K562 (cell line): ENCODE results near the gene SLC2A13. TPM values are rescaled to one million over a fixed set of nuclear protein-coding genes. Genes with fewer than 3 reads are reported as not detected.

ENCODE experiments used
- ATAC-seq: fragments of 200-7000 bp; cut with Tn5 transposase; 3 replicates; pipeline ENCODE4 v1.9.1; 2020; ENCODE audit warnings: moderate library complexity
- BruUV-seq: library from RNA; stranded (reverse); fragments of 400-500 nt; replicated peaks from 2 replicates; lab custom pipeline; 2021; lab: Mats Ljungman, UMichigan
- CTCF ChIA-PET: fragments of 300-600 bp; formaldehyde crosslinking; extraction: SDS; loops from one replicate; lab custom pipeline; 2021; ENCODE audit warnings: low intra/inter-chr PET ratio; lab: Yijun Ruan, JAX
- POLR2A ChIA-PET: fragments of 300-600, 350-650 bp; sonication (Branson Sonifier 250); formaldehyde crosslinking; extraction: SDS; loops from one replicate; lab custom pipeline; 2021; ENCODE audit warnings: antibody characterized with exemption, inconsistent platforms; lab: Yijun Ruan, JAX
- DNase-seq, 4 experiments: peaks; one replicate each; pipeline versions ENCODE4 v3.0.0 to v3.0.0-alpha.2; 2011 to 2018; ENCODE audit warnings: low spot score in 3 of 4, mixed read lengths in 3 of 4; ENCODE audit errors: extremely low read depth in 1 of 4
- FAIRE-seq: peaks from 2 replicates; lab custom pipeline; 2011; peaks lifted over from hg19 to GRCh38; lab: Jason Lieb, UNC
- H2AFZ ChIP-seq: 2 replicates; pipeline ENCODE4 v1.6.0; 2011; ENCODE audit warnings: low read depth, low read length, control low read depth, inconsistent platforms
- H3K27ac ChIP-seq: fragments of 200-600 bp; 3 replicates; pipeline ENCODE4 v1.8.0; 2011; ENCODE audit warnings: low read depth, mild to moderate bottlenecking, control low read depth, inconsistent platforms, low read length, moderate library complexity, mixed read lengths; ENCODE audit errors: extremely low read depth
- H3K27me3 ChIP-seq, 2 experiments: fragments of 300-600 bp in 1 of 2; 2 replicates in 1 of 2; 3 replicates in 1 of 2; pipeline versions ENCODE4 v1.6.0 to v1.8.0; 2011; ENCODE audit warnings: inconsistent platforms in 2 of 2, low read length in 2 of 2, mild to moderate bottlenecking in 1 of 2, mixed read lengths in 1 of 2, moderate library complexity in 1 of 2; ENCODE audit not compliant: control insufficient read depth in 2 of 2, insufficient read depth in 2 of 2
- H3K36me3 ChIP-seq: fragments of 300-600 bp; 3 replicates; pipeline ENCODE4 v1.8.0; 2011; ENCODE audit warnings: mild to moderate bottlenecking, low read length, inconsistent platforms; ENCODE audit not compliant: control insufficient read depth, insufficient read depth
- H3K4me1 ChIP-seq, 2 experiments: fragments of 200-600 bp in 1 of 2; replicated peaks in 1 of 2; 2 replicates in 1 of 2; 3 replicates in 1 of 2; pipeline versions ENCODE4 v1.5.1 to v1.8.0; 2011; ENCODE audit warnings: inconsistent platforms in 2 of 2, low read length in 2 of 2, mild to moderate bottlenecking in 1 of 2, mixed read lengths in 1 of 2, moderate library complexity in 1 of 2; ENCODE audit not compliant: control insufficient read depth in 2 of 2, insufficient read depth in 2 of 2
- H3K4me2 ChIP-seq: 2 replicates; pipeline ENCODE4 v1.6.1; 2011; ENCODE audit warnings: low read length, control low read depth, inconsistent platforms, mixed read lengths; ENCODE audit not compliant: insufficient read depth
- H3K4me3 ChIP-seq: fragments of 200-600 bp; sonication (generic), shearing (Covaris generic); 2 replicates; pipeline ENCODE4 v1.5.1; 2016; ENCODE audit warnings: control low read depth, inconsistent platforms
- H3K79me2 ChIP-seq: fragments of 200-600 bp; 3 replicates; pipeline ENCODE4 v1.8.0; 2011; ENCODE audit warnings: low read length, inconsistent platforms; ENCODE audit not compliant: control insufficient read depth, insufficient read depth
- H3K9ac ChIP-seq, 2 experiments: 2 replicates each; pipeline versions ENCODE4 v1.6.0 to v1.6.1; 2011; ENCODE audit warnings: low read depth in 2 of 2, low read length in 2 of 2, control low read depth in 1 of 2, inconsistent platforms in 1 of 2, mild to moderate bottlenecking in 1 of 2, mixed read lengths in 1 of 2; ENCODE audit not compliant: insufficient read depth in 1 of 2
- H3K9me1 ChIP-seq: one replicate; pipeline ENCODE4 v1.6.0; 2011; ENCODE audit warnings: inconsistent platforms, mild to moderate bottlenecking, low read length, moderate library complexity; ENCODE audit not compliant: control insufficient read depth, insufficient read depth
- H3K9me3 ChIP-seq: replicated peaks from 2 replicates; pipeline ENCODE4 v1.5.1; 2011; ENCODE audit warnings: low read depth, low read length, inconsistent platforms; ENCODE audit not compliant: control insufficient read depth, insufficient read depth
- H4K20me1 ChIP-seq: replicated peaks from 2 replicates; pipeline ENCODE4 v1.6.1; 2011; ENCODE audit warnings: low read length, inconsistent platforms, mixed read lengths; ENCODE audit not compliant: control insufficient read depth, insufficient read depth
- KAT2B ChIP-seq: IDR thresholded peaks from one replicate; pipeline ENCODE4 v1.6.1; 2012; ENCODE audit warnings: low read depth, mild to moderate bottlenecking, control low read depth, inconsistent platforms, low read length, moderate library complexity
- LARP7 ChIP-seq: fragments of 450-650 bp; IDR thresholded peaks from 2 replicates; pipeline ENCODE4 v1.6.1; 2016
- MTA1 ChIP-seq: fragments of 450-650 bp; IDR thresholded peaks from 2 replicates; pipeline ENCODE4 v1.6.1; 2017; ENCODE audit warnings: borderline replicate concordance
- NCOA1 ChIP-seq: fragments of 450-650 bp; IDR thresholded peaks from 2 replicates; pipeline ENCODE4 v1.6.1; 2016; ENCODE audit warnings: low read depth
- NFIX ChIP-seq: fragments of 250-450 bp; sonication (Bioruptor Pico); IDR thresholded peaks from 2 replicates; pipeline ENCODE4 v1.4.0; 2020; ENCODE audit warnings: low read depth, mild to moderate bottlenecking, moderate library complexity
- NR4A1 ChIP-seq, 2 experiments: fragments of 250-450 bp in 1 of 2; fragments of 450-650 bp in 1 of 2; sonication (Bioruptor Pico) in 1 of 2; IDR thresholded peaks; 2 replicates each; pipeline versions ENCODE4 v1.4.0 to v1.6.1; 2016 to 2020; ENCODE audit warnings: mild to moderate bottlenecking in 2 of 2, missing compliant biosample characterization in 1 of 2, missing genetic modification characterization in 1 of 2, moderate library complexity in 1 of 2
- SPI1 ChIP-seq: IDR thresholded peaks from 2 replicates; pipeline ENCODE4 v1.6.1; 2011; ENCODE audit warnings: low read depth, low read length, control low read depth, borderline replicate concordance
- ZFP36 ChIP-seq: fragments of 150-350 bp; IDR thresholded peaks from 2 replicates; pipeline ENCODE4 v1.6.1; 2018; ENCODE audit warnings: low read length, low read depth; ENCODE audit not compliant: partially characterized antibody
- ZNF12 ChIP-seq: sonication (generic); formaldehyde crosslinking; IDR thresholded peaks from 2 replicates; pipeline ENCODE4 v1.4.0; 2020; ENCODE audit warnings: mild to moderate bottlenecking, missing genetic modification reagents
- WGBS: fragments of 100-300 bp; shearing (Covaris generic); methylation state at CpG from one replicate; pipeline ENCODE4 v1.1.6; 2016; ENCODE audit warnings: low coverage, mixed read lengths; ENCODE audit not compliant: insufficient coverage; ENCODE audit errors: missing lambda C conversion rate; 5-methylcytosine and 5-hydroxymethylcytosine counted together
- in situ Hi-C: fragments of 300-500 bp; cut with MboI; formaldehyde crosslinking; loops from 4 replicates; pipeline ENCODE4 v1.15.0; 2018; ENCODE audit warnings: inconsistent platforms, mixed read lengths
- intact Hi-C: fragments of 100-400 bp; cut with micrococcal nuclease; formaldehyde crosslinking; loops from 2 replicates; pipeline ENCODE4 v1.14.2; 2022
- polyA plus RNA-seq, 8 experiments: library from polyadenylated mRNA; depleted of rRNA in 4 of 8; stranded (reverse) in 5 of 8; unstranded in 3 of 8; fragments of >200 nt; fragmentation: Nextera tagmentation in 2 of 8; fragmentation: Illumina TruSeq in 1 of 8; extraction: Ambion mirVana in 2 of 8; extraction: Trizol in 1 of 8; gene quantifications; 2 replicates each; pipeline versions ENCODE4 v1.2.1 to v1.2.3, GENCODE V29; 2011 to 2014; ENCODE audit warnings: inconsistent platforms in 1 of 8, missing spikeins in 1 of 8
- total RNA-seq, 7 experiments: library from RNA; depleted of rRNA in 6 of 7; stranded (reverse); fragments of >200 nt in 6 of 7; fragmentation: Illumina TruSeq in 2 of 7; extraction: Trizol in 2 of 7; gene quantifications; 2 replicates each; pipeline versions ENCODE4 v1.2.1 to v1.2.3, GENCODE V29; 2011 to 2021; ENCODE audit warnings: low replicate concordance in 1 of 7
- TF ChIP-seq, protein P1 (sequence below): fragments of 450-650 bp; IDR thresholded peaks from 2 replicates; pipeline ENCODE4 v1.6.1; 2016; ENCODE audit warnings: borderline replicate concordance
- TF ChIP-seq, protein P2 (sequence below): fragments of 450-650 bp; IDR thresholded peaks from 2 replicates; pipeline ENCODE4 v1.7.0; 2016; ENCODE audit warnings: borderline replicate concordance

SLC2A13 gene
- total and polyA plus RNA-seq, 9 of the 15 experiments (the other 6 are each of a cell fraction or from before 2014, with no cell fraction given): 1.7 to 12.4 (median 9.0) TPM

DNA sequence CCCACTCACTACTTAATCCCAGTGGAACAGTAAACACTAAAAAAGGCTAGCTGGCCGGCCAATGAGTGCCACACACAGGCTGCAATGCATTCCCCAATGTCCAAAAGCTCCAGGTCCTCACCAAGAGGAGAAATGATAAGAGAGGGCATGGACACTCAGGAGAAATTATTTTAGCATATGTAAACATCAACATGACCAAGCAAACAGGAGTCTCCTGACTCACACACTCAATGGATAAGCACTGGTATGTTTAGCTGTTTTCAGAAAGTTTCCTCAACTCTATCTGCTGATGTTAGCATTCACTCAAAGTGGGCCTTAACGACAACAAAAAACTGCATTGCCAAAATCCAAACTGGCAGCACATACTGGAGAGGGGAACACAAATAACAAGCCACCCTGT, 105.0 kb downstream of the SLC2A13 start:
- in situ Hi-C loops (no loop called here), intact Hi-C loops (no loop called here)
- POLR2A ChIA-PET: no interaction called here
- TF ChIP-seq, protein P1, sequence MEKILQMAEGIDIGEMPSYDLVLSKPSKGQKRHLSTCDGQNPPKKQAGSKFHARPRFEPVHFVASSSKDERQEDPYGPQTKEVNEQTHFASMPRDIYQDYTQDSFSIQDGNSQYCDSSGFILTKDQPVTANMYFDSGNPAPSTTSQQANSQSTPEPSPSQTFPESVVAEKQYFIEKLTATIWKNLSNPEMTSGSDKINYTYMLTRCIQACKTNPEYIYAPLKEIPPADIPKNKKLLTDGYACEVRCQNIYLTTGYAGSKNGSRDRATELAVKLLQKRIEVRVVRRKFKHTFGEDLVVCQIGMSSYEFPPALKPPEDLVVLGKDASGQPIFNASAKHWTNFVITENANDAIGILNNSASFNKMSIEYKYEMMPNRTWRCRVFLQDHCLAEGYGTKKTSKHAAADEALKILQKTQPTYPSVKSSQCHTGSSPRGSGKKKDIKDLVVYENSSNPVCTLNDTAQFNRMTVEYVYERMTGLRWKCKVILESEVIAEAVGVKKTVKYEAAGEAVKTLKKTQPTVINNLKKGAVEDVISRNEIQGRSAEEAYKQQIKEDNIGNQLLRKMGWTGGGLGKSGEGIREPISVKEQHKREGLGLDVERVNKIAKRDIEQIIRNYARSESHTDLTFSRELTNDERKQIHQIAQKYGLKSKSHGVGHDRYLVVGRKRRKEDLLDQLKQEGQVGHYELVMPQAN: no peak
- TF ChIP-seq NFIX (CRISPR knock-in tag) (no peak), LARP7 (no peak), KAT2B (no peak), NCOA1 (no peak), SPI1 (no peak), MTA1 (no peak), ZFP36 (no peak), ZNF12 (no peak), NR4A1 (CRISPR knock-in tag; IDR thresholded peaks at IDR 0.05) (no peak), NR4A1 (tag; IDR thresholded peaks at IDR 0.05) (no peak)
- TF ChIP-seq, protein P2, sequence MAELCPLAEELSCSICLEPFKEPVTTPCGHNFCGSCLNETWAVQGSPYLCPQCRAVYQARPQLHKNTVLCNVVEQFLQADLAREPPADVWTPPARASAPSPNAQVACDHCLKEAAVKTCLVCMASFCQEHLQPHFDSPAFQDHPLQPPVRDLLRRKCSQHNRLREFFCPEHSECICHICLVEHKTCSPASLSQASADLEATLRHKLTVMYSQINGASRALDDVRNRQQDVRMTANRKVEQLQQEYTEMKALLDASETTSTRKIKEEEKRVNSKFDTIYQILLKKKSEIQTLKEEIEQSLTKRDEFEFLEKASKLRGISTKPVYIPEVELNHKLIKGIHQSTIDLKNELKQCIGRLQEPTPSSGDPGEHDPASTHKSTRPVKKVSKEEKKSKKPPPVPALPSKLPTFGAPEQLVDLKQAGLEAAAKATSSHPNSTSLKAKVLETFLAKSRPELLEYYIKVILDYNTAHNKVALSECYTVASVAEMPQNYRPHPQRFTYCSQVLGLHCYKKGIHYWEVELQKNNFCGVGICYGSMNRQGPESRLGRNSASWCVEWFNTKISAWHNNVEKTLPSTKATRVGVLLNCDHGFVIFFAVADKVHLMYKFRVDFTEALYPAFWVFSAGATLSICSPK: no peak
- H3K9me1 ChIP-seq: no peaks in the 10 kb centered on the region
- DNase-seq: no peak
- no peak overlapping the region for H2AFZ ChIP-seq
- FAIRE-seq: no peak
- no peaks in the 10 kb centered on the region for H4K20me1 ChIP-seq
- no TSS peak for BruUV-seq
- CTCF ChIA-PET: no interaction called here
- H3K27ac ChIP-seq: no peak overlapping the region
- H3K79me2 ChIP-seq: no peaks in the 10 kb centered on the region
- H3K4me3 ChIP-seq: no peak overlapping the region
- H3K4me2 ChIP-seq: no peak overlapping the region
- peaks cover 5% of the 10 kb centered on the region; the same call in 1 of the 2 replicates for H3K9me3 ChIP-seq
- 78% methylated on average over 1 of the region's 2 CpGs for WGBS
- H3K4me1 ChIP-seq: no peaks in the 10 kb centered on the region
- no peaks in the 10 kb centered on the region for H3K27me3 ChIP-seq
- H3K9ac ChIP-seq: no peak overlapping the region
- ATAC-seq: no peak
- no peaks in the 10 kb centered on the region for H3K36me3 ChIP-seq
